B cell (primary cell): ENCODE results near the gene TRANK1.

ENCODE experiments used
- EZH2 ChIP-seq: IDR thresholded peaks from 2 replicates; pipeline ENCODE4 v1.6.1; 2012; ENCODE audit warnings: borderline replicate concordance, low read depth, mild to moderate bottlenecking, moderate library complexity, low read length; ENCODE audit not compliant: insufficient read depth, poor library complexity, severe bottlenecking
- TF ChIP-seq, protein P1 (sequence below): fragments of 200-600 bp; IDR thresholded peaks from one replicate; pipeline ENCODE4 v1.8.0; 2022; ENCODE audit warnings: antibody characterized with exemption, mild to moderate bottlenecking

DNA sequence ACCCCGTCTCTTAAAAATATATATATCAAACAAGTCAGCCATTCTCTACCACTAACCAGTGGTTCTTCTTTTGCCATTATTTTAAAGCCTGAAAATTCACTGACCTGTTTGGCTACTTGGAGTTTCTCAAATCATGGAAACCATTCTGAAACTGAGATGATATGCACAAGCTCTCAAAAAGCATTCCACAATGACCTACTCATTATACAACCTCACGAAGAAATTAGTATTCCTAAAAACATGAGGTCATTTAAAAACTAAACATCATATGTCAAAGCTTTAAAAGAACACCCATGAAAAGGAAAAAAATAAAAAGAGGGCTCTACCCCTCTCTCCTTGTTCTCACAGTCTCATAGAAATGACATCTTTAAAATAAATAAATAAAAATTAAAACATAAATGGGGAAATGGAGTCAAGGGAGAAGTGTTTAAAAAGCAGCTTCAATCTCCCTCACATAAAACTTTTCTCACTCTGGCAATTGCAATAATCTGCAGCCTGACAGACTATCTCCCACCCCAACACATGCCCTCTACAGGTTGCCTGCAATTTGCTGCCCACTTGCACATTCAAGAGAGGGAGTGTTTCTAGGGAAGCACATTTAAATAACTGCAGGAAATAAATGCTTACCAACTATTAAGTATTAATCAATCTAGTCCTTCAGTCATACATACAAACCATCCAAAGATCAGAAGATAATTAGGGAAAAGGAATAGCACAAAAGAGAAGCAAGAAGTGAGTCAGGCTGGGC, 73.3 kb downstream of the TRANK1 start:
- no peak for TF ChIP-seq EZH2
- TF ChIP-seq, protein P1, sequence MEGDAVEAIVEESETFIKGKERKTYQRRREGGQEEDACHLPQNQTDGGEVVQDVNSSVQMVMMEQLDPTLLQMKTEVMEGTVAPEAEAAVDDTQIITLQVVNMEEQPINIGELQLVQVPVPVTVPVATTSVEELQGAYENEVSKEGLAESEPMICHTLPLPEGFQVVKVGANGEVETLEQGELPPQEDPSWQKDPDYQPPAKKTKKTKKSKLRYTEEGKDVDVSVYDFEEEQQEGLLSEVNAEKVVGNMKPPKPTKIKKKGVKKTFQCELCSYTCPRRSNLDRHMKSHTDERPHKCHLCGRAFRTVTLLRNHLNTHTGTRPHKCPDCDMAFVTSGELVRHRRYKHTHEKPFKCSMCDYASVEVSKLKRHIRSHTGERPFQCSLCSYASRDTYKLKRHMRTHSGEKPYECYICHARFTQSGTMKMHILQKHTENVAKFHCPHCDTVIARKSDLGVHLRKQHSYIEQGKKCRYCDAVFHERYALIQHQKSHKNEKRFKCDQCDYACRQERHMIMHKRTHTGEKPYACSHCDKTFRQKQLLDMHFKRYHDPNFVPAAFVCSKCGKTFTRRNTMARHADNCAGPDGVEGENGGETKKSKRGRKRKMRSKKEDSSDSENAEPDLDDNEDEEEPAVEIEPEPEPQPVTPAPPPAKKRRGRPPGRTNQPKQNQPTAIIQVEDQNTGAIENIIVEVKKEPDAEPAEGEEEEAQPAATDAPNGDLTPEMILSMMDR: no peak
